Measurements from ENCODE around the gene ASL. TPM values are rescaled to one million over a fixed set of nuclear protein-coding genes. Genes with fewer than 3 reads are reported as not detected.

ASL gene
- total RNA-seq, 1 donor from 2014 or later, result 26.6 TPM

GRCh38 chr7:66138994-66139752 is 63.6 kb downstream of the ASL start:
- peaks cover 3% of the 10 kb centered on the region for H3K9me3 Mint-ChIP-seq (ENCODE audit: unreplicated experiment)
- no peak overlapping the region for H3K4me3 Mint-ChIP-seq (ENCODE audit: unreplicated experiment)
- no peak overlapping the region for H3K27ac Mint-ChIP-seq (ENCODE audit: unreplicated experiment)
- peaks cover 3% of the 10 kb centered on the region for H3K27me3 Mint-ChIP-seq (ENCODE audit: unreplicated experiment)
- H3K36me3 Mint-ChIP-seq (ENCODE audit: unreplicated experiment), result peaks cover 12% of the 10 kb centered on the region
- no peak for DNase-seq
- no peak for TF ChIP-seq CTCF (IDR thresholded peaks at IDR 0.05; ENCODE audit: partially characterized antibody, unreplicated experiment)
- H3K4me1 Mint-ChIP-seq (ENCODE audit: low read depth, unreplicated experiment), result peaks cover 21% of the 10 kb centered on the region

DNA sequence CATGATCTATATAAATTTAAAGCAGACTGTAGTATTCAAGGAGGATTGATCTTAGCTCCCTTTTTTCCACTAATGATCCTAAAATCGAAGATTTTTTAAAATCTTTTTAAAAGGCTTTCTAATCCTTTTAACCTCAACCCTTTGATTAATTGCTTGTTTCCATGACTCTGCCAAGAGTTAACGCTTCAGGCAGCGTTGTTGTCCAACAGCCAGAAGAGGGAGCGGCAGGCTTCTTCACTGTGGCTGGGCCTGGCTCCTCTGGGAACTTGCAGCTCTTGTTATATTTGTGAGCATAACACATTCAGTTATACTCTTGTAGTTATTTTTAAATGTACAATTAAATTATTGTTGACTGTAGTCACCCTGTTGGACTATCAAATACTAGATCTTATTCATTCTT is 65.3 kb downstream of the ASL start:
- TF ChIP-seq CTCF (IDR thresholded peaks at IDR 0.05; ENCODE audit: partially characterized antibody, unreplicated experiment), result peak; percentile 6
- Mint-ChIP-seq H3K4me1 (ENCODE audit: low read depth, unreplicated experiment) (peaks cover 32% of the 10 kb centered on the region), H3K27me3 (ENCODE audit: unreplicated experiment) (peaks cover 3% of the 10 kb centered on the region), H3K27ac (ENCODE audit: unreplicated experiment) (no peak overlapping the region), H3K36me3 (ENCODE audit: unreplicated experiment) (peaks cover 12% of the 10 kb centered on the region), H3K9me3 (ENCODE audit: unreplicated experiment) (peaks cover 4% of the 10 kb centered on the region), H3K4me3 (ENCODE audit: unreplicated experiment) (no peak overlapping the region)
- DNase-seq, result peak; percentile 74

- H3K9me3 Mint-ChIP-seq (ENCODE audit: unreplicated experiment), result peaks cover 6% of the 10 kb centered on the region
- H3K4me3 Mint-ChIP-seq (ENCODE audit: unreplicated experiment), result no peak overlapping the region
- no peak for TF ChIP-seq CTCF (IDR thresholded peaks at IDR 0.05; ENCODE audit: partially characterized antibody, unreplicated experiment)
- DNase-seq, result no peak
- H3K27me3 Mint-ChIP-seq (ENCODE audit: unreplicated experiment), result peaks cover 6% of the 10 kb centered on the region
- peaks cover 41% of the 10 kb centered on the region for H3K4me1 Mint-ChIP-seq (ENCODE audit: low read depth, unreplicated experiment)
- peaks cover 12% of the 10 kb centered on the region for H3K36me3 Mint-ChIP-seq (ENCODE audit: unreplicated experiment)
- no peak overlapping the region for H3K27ac Mint-ChIP-seq (ENCODE audit: unreplicated experiment)
Observed at GRCh38 chr7:66142334-66142733, 66.7 kb downstream of the ASL start.

GRCh38 chr7:66142996-66143395 is 67.4 kb downstream of the ASL start:
- Mint-ChIP-seq H3K4me1 (ENCODE audit: low read depth, unreplicated experiment) (peaks cover 41% of the 10 kb centered on the region), H3K9me3 (ENCODE audit: unreplicated experiment) (peaks cover 6% of the 10 kb centered on the region), H3K36me3 (ENCODE audit: unreplicated experiment) (peaks cover 12% of the 10 kb centered on the region), H3K27ac (ENCODE audit: unreplicated experiment) (peak overlapping the region; percentile 91), H3K27me3 (ENCODE audit: unreplicated experiment) (peaks cover 6% of the 10 kb centered on the region), H3K4me3 (ENCODE audit: unreplicated experiment) (peak overlapping the region; percentile 71)
- no peak for TF ChIP-seq CTCF (IDR thresholded peaks at IDR 0.05; ENCODE audit: partially characterized antibody, unreplicated experiment)
- no peak for DNase-seq

Other genes with a start within 250 kb of the ASL start
- gene VKORC1L1, start 202.7 kb upstream of the ASL start, total RNA-seq (ENCODE audit: unreplicated experiment), result 17.0 TPM
- gene GUSB, start 93.6 kb upstream of the ASL start, total RNA-seq (ENCODE audit: unreplicated experiment), result 43.4 TPM
- gene CRCP, start 39.0 kb downstream of the ASL start, total RNA-seq (ENCODE audit: unreplicated experiment), result 29.1 TPM
- 41.4 TPM for gene TPST1, start 129.5 kb downstream of the ASL start, total RNA-seq (ENCODE audit: unreplicated experiment)